Astrocyte of the cerebellum (primary cell): Measurements from ENCODE around the gene PAEP.

Experiments
- DNase-seq: peaks from one replicate; pipeline ENCODE4 v3.0.0-alpha.2; 2011; ENCODE audit warnings: low read depth
- H3K4me3 ChIP-seq: 2 replicates; pipeline ENCODE4 v1.5.1; 2011; ENCODE audit warnings: mild to moderate bottlenecking, low read depth, low read length, moderate library complexity
- in situ Hi-C: cut with HindIII; loops from 2 replicates; pipeline ENCODE4 v1.10.0; 2017; ENCODE audit warnings: low sequenced_read_pairs
- TF ChIP-seq, protein P1 (sequence below): IDR thresholded peaks from 2 replicates; pipeline ENCODE4 v1.5.1; 2012; ENCODE audit warnings: low read length, low read depth, moderate library complexity, mild to moderate bottlenecking; ENCODE audit errors: missing control alignments

Gene PAEP

DNA sequence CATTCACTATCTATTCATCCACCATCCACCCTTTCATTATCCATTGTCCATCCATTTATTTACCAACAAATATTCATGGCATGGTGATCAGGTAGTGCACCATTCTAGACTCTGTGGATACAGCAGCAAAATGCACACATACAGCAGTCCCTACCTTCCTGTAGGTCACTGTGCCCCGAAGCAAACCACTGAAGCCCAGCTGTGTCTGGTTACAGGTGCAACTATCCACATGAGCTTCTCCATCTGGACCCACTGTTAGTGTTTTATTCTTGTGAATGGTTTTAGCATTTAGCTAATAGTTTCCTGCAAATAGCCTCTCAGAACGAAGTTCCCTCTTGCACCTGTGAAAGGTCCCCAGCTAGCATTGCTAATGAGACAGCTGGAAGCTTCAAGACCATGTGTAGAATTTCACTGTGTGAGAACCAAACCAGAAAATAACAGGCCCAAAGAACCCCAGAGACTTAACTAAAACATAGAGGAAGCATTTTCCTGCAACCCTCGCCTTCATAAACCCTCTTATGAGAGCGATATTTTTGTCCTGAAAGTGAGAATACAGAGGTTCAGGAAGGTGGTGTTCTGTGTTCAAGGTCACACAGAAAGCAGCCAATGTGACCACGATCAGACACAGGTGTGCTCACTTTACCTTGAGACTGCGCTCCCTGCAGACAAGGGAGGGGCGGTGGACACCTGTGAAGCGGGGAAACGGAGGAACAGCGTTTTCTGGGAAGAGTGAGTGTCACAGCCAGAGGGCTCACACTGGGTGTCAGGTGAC, 18.5 kb downstream of the PAEP start:
- in situ Hi-C loops = no loop called here
- TF ChIP-seq, protein P1, sequence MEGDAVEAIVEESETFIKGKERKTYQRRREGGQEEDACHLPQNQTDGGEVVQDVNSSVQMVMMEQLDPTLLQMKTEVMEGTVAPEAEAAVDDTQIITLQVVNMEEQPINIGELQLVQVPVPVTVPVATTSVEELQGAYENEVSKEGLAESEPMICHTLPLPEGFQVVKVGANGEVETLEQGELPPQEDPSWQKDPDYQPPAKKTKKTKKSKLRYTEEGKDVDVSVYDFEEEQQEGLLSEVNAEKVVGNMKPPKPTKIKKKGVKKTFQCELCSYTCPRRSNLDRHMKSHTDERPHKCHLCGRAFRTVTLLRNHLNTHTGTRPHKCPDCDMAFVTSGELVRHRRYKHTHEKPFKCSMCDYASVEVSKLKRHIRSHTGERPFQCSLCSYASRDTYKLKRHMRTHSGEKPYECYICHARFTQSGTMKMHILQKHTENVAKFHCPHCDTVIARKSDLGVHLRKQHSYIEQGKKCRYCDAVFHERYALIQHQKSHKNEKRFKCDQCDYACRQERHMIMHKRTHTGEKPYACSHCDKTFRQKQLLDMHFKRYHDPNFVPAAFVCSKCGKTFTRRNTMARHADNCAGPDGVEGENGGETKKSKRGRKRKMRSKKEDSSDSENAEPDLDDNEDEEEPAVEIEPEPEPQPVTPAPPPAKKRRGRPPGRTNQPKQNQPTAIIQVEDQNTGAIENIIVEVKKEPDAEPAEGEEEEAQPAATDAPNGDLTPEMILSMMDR = no peak
- no peak for DNase-seq
- no peak overlapping the region for H3K4me3 ChIP-seq

DNA sequence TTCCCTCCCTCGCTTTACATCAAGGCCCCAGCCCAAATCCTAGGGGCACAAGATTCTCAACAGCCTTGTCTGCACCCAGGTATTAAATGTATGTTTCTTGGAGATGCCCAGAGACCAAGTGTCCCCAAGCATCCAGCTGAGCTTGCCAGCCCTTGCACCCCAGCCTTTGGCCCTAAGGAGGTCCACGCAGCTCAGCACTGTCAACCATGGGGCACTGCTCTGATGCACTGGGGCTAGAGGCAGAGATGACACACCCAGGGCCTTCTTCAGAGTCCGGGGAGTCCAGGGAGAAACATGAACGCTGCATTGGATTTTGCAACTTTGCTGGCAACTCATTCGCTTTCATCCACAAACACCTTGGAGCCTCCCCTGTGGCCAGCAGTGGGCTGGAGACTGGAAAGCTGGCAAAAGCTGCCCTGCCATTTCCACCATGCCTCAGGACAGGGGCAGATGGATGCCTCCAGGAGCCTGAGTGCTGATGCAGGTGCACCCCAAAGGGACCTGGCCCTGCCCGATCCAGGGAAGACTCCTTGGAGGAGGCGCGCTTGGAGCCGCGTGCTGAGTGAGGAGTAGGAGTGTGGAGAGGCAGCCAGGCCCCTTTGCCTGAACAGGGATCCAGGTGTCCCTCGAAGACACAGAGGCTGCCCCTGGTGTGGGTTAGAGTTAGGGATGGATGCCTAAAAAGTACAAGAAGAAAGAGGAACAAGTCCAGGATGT, 19.3 kb downstream of the PAEP start:
- in situ Hi-C loops = no loop called here
- no peak for DNase-seq
- H3K4me3 ChIP-seq = no peak overlapping the region

DNA sequence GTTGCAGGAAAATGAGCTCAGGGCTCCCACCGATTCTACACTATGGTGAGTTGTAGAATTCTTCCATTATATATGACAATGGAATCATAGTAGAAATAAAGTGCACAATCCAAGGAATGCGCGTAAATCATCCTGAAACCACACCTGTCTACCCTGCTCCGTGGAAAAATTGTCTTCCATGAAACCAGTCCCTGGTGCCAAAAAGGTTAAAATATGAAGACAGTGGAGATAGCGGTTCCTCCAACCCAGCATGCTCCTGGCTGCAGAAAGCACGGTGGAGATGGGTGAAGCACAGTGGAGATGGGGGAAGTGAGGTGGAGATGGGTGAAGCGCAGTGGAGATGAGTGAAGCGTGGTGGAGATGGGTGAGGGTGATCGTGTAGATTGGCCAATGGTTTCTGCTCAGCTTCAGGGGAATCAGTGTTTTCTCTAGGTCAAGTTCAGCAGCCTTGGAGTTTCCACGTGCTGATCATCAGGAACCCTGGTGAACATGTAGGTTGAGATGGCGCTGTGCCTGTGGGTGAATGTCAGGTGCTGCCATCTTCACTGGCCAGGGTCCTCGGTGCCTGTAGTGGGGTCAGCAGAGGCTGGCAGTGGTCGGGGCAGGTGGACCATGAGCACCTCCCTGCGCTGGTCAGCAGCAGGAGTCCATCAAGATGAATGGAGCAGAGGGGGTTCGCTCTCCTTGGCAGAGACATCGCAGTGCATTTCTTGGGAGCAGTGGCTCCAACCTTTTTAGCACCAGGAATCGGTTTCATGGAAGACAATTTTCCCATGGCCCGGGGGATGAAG, 20.3 kb downstream of the PAEP start:
- TF ChIP-seq, protein P1 = no peak
- DNase-seq = no peak
- in situ Hi-C loops = no loop called here
- no peak overlapping the region for H3K4me3 ChIP-seq

More for the DNA sequence above, 19.3 kb downstream of the PAEP start:
- TF ChIP-seq, protein P1 = no peak

DNA sequence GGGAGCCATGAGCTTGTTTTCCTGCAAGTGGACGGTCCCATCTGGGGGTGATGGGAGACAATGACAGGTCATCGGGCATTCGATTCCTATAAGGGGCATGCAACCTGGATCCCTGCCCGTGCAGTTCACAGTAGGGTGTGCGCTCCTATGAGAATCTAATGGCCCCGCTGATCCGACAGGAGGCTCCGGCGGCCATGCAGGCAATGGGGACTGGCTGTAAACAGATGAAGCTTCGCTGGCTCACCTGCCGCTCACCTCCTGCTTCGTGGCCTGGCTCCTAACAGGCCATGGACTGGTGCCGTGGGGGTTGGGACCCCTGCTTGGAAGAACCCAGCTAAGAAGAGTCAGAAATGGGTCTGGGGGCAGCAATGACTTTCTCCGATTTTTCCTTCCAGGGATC, 21.0 kb downstream of the PAEP start:
- no peak overlapping the region for H3K4me3 ChIP-seq
- in situ Hi-C loops = no loop called here
- TF ChIP-seq, protein P1 = no peak
- DNase-seq = no peak

DNA sequence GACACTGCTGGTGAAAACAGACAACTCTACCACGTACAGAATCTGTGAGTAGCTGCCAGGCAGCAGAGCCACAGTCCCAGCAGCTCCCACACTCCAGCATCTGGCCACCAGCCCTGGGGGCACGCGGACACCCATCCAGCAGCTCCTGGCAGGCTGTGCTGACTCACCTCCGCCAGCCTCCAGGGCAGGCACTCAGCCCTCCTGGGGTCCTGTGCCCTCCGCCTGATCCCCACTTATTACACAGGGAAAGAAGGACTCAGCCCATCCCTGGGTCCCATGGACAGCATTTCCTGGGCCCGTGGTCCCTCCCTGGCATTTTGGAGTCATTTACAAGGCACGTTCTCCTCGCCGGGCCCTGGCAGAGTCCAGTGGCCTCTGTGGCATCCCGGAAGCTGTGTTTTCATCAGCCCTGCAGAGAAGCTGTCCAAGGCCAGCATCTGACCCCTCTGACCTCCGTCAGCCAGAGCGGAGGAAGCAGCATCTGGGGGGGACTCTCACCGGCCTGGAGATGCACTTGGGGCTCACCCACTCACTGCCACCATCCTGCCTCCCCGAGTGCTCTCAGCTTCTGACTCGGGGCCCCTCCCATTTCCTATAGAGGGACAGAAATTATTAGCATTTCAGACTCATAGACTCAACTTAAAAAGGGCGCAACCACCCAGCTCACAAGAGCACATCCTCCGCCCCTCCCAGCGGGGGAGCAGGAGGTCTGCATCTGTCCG, 21.6 kb downstream of the PAEP start:
- TF ChIP-seq, protein P1 = no peak
- no peak overlapping the region for H3K4me3 ChIP-seq
- in situ Hi-C loops = no loop called here
- DNase-seq = no peak

DNA sequence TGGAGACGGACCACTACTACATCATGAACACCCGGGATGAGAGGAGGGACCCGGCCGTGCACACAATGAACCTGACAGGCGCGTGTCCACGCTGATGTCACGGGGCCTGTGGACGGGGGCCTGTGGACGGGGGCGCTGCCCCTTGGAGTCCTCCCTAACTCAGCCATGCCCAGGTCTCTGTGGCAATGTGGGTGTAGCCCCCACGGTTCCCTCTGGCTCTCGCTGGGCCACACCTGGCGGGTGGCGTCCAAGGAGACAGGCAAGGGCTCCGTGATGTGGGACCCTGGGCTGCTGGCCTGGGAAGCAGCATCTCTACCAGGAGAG, 22.1 kb downstream of the PAEP start:
- in situ Hi-C loops = no loop called here

More for the DNA sequence above, 22.1 kb downstream of the PAEP start:
- H3K4me3 ChIP-seq = no peak overlapping the region
- DNase-seq = no peak
- TF ChIP-seq, protein P1 = no peak
